ENCODE measurements around the gene MC2R.

Gene MC2R

GRCh38 chr18:13892098-13892497 lies 23.2 kb downstream of the MC2R start:
- H3K27me3 ChIP-seq (ENCODE audit: control insufficient read depth, insufficient read depth, low read length), result no peaks in the 10 kb centered on the region
- H3K4me3 ChIP-seq (ENCODE audit: low read length), result no peak overlapping the region
- no peaks in the 10 kb centered on the region for H3K9me3 ChIP-seq (replicated peaks; ENCODE audit: low read length)
- no peak overlapping the region for H3K9ac ChIP-seq (ENCODE audit: low read depth, low read length)
- no peaks in the 10 kb centered on the region for H3K36me3 ChIP-seq (ENCODE audit: insufficient read depth, low read length)
- H3K4me2 ChIP-seq (ENCODE audit: low read length), result no peak overlapping the region
- H3K4me1 ChIP-seq (ENCODE audit: control insufficient read depth, insufficient read depth, low read length), result no peaks in the 10 kb centered on the region

GRCh38 chr18:13890761-13891361 lies 24.5 kb downstream of the MC2R start:
- H3K4me1 ChIP-seq (ENCODE audit: control insufficient read depth, insufficient read depth, low read length), result no peaks in the 10 kb centered on the region
- H3K36me3 ChIP-seq (ENCODE audit: insufficient read depth, low read length), result no peaks in the 10 kb centered on the region
- H3K9ac ChIP-seq (ENCODE audit: low read depth, low read length), result no peak overlapping the region
- H3K4me3 ChIP-seq (ENCODE audit: low read length), result no peak overlapping the region
- H3K27me3 ChIP-seq (ENCODE audit: control insufficient read depth, insufficient read depth, low read length), result no peaks in the 10 kb centered on the region
- H3K9me3 ChIP-seq (replicated peaks; ENCODE audit: low read length), result no peaks in the 10 kb centered on the region
- no peak overlapping the region for H3K4me2 ChIP-seq (ENCODE audit: low read length)

GRCh38 chr18:13889671-13890070 lies 25.7 kb downstream of the MC2R start:
- Histone ChIP-seq H3K4me3 (ENCODE audit: low read length) (no peak overlapping the region), H3K4me1 (ENCODE audit: control insufficient read depth, insufficient read depth, low read length) (no peaks in the 10 kb centered on the region), H3K9ac (ENCODE audit: low read depth, low read length) (no peak overlapping the region), H3K9me3 (replicated peaks; ENCODE audit: low read length) (no peaks in the 10 kb centered on the region), H3K36me3 (ENCODE audit: insufficient read depth, low read length) (no peaks in the 10 kb centered on the region), H3K27me3 (ENCODE audit: control insufficient read depth, insufficient read depth, low read length) (no peaks in the 10 kb centered on the region), H3K4me2 (ENCODE audit: low read length) (no peak overlapping the region)

DNA sequence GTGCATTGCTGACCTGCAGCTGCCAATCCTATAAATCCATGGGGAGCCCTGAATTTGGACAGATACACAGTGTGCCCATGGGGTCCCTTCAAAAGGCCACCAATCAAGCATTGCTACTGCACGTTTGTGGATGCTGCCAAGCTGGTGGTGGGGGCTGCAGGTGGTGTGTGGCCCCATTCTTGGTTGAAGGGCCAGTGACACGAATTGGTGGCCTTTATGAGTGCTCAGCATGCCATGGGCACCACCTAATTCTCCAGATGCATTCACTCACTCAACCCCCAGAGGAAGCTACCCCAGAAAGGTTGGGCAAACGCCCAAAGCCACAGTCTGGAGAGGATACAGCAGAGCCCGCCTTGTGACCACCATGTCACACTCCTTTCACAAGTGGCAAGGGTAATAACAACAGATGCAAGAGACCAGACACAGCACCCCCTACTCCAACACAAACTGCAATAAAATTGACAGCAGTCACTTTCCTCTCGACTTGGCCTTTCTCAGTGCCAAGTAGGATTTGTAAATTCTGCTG lies 27.1 kb downstream of the MC2R start:
- Histone ChIP-seq H3K9ac (ENCODE audit: low read depth, low read length) (no peak overlapping the region), H3K4me2 (ENCODE audit: low read length) (no peak overlapping the region), H3K9me3 (replicated peaks; ENCODE audit: low read length) (no peaks in the 10 kb centered on the region), H3K27me3 (ENCODE audit: control insufficient read depth, insufficient read depth, low read length) (no peaks in the 10 kb centered on the region), H3K4me3 (ENCODE audit: low read length) (no peak overlapping the region), H3K36me3 (ENCODE audit: insufficient read depth, low read length) (no peaks in the 10 kb centered on the region), H3K4me1 (ENCODE audit: control insufficient read depth, insufficient read depth, low read length) (no peaks in the 10 kb centered on the region)

GRCh38 chr18:13885009-13885408 lies 30.3 kb downstream of the MC2R start:
- no peaks in the 10 kb centered on the region for H3K27me3 ChIP-seq (ENCODE audit: control insufficient read depth, insufficient read depth, low read length)
- no peaks in the 10 kb centered on the region for H3K36me3 ChIP-seq (ENCODE audit: insufficient read depth, low read length)
- H3K9ac ChIP-seq (ENCODE audit: low read depth, low read length), result no peak overlapping the region
- no peak overlapping the region for H3K4me2 ChIP-seq (ENCODE audit: low read length)
- no peaks in the 10 kb centered on the region for H3K9me3 ChIP-seq (replicated peaks; ENCODE audit: low read length)
- H3K4me1 ChIP-seq (ENCODE audit: control insufficient read depth, insufficient read depth, low read length), result no peaks in the 10 kb centered on the region
- no peak overlapping the region for H3K4me3 ChIP-seq (ENCODE audit: low read length)

DNA sequence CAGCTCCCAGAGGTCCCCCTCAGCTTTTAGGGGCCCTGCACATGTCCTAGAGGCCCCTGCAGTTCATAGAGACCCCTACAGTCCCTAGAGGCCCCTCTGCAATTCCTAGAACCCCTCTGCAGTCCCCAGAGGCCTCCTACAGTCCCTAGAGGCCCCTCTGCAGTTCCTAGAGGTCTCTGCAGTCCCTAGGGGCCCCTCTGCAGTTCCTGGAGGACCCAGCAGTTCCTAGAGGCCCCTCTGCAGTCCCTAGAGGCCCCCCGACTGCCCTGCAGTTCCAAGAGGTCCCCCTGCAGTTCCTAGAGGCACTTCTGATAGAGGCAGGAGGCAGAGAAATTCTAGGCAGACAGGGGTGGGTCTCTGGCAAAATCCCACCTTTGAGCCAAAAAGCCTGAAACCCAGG lies 35.4 kb downstream of the MC2R start:
- H3K4me1 ChIP-seq (ENCODE audit: control insufficient read depth, insufficient read depth, low read length), result no peaks in the 10 kb centered on the region
- H3K27me3 ChIP-seq (ENCODE audit: control insufficient read depth, insufficient read depth, low read length), result no peaks in the 10 kb centered on the region
- no peak overlapping the region for H3K4me3 ChIP-seq (ENCODE audit: low read length)
- H3K4me2 ChIP-seq (ENCODE audit: low read length), result no peak overlapping the region
- H3K36me3 ChIP-seq (ENCODE audit: insufficient read depth, low read length), result no peaks in the 10 kb centered on the region
- no peak overlapping the region for H3K9ac ChIP-seq (ENCODE audit: low read depth, low read length)
- no peaks in the 10 kb centered on the region for H3K9me3 ChIP-seq (replicated peaks; ENCODE audit: low read length)

- Histone ChIP-seq H3K9ac (ENCODE audit: low read depth, low read length) (no peak overlapping the region), H3K4me3 (ENCODE audit: low read length) (no peak overlapping the region), H3K36me3 (ENCODE audit: insufficient read depth, low read length) (no peaks in the 10 kb centered on the region), H3K4me1 (ENCODE audit: control insufficient read depth, insufficient read depth, low read length) (no peaks in the 10 kb centered on the region), H3K27me3 (ENCODE audit: control insufficient read depth, insufficient read depth, low read length) (no peaks in the 10 kb centered on the region), H3K4me2 (ENCODE audit: low read length) (no peak overlapping the region), H3K9me3 (replicated peaks; ENCODE audit: low read length) (no peaks in the 10 kb centered on the region)
These were observed 35.8 kb downstream of the MC2R start for GRCh38 chr18:13879492-13879891.

GRCh38 chr18:13878857-13879256 lies 36.5 kb downstream of the MC2R start:
- Histone ChIP-seq H3K4me3 (ENCODE audit: low read length) (no peak overlapping the region), H3K4me2 (ENCODE audit: low read length) (no peak overlapping the region), H3K9ac (ENCODE audit: low read depth, low read length) (no peak overlapping the region), H3K9me3 (replicated peaks; ENCODE audit: low read length) (no peaks in the 10 kb centered on the region), H3K36me3 (ENCODE audit: insufficient read depth, low read length) (no peaks in the 10 kb centered on the region), H3K4me1 (ENCODE audit: control insufficient read depth, insufficient read depth, low read length) (no peaks in the 10 kb centered on the region), H3K27me3 (ENCODE audit: control insufficient read depth, insufficient read depth, low read length) (no peaks in the 10 kb centered on the region)

DNA sequence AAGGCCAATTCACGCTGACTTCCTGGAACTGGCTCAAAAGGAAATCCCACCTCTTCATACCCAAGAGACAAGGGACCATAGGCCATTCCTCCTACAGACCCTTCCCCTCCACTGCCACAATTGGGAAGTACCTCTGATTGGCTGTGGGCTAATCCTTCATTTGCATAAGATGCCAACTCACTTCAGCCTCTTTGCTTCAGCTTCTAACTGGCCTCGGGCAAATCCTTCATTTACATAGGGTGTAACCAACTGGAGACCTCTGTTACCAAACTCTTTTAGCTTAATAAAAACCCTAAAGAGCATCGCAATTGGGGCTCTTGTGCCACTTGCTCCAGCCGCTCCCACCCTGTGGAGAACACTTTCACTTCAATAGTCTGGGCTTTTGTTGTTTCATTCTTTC lies 38.2 kb downstream of the MC2R start:
- Histone ChIP-seq H3K4me2 (ENCODE audit: low read length) (no peak overlapping the region), H3K9me3 (replicated peaks; ENCODE audit: low read length) (no peaks in the 10 kb centered on the region), H3K27me3 (ENCODE audit: control insufficient read depth, insufficient read depth, low read length) (no peaks in the 10 kb centered on the region), H3K9ac (ENCODE audit: low read depth, low read length) (no peak overlapping the region), H3K4me1 (ENCODE audit: control insufficient read depth, insufficient read depth, low read length) (no peaks in the 10 kb centered on the region), H3K4me3 (ENCODE audit: low read length) (no peak overlapping the region), H3K36me3 (ENCODE audit: insufficient read depth, low read length) (no peaks in the 10 kb centered on the region)

GRCh38 chr18:13874558-13874957 lies 40.8 kb downstream of the MC2R start:
- no peaks in the 10 kb centered on the region for H3K36me3 ChIP-seq (ENCODE audit: insufficient read depth, low read length)
- no peak overlapping the region for H3K9ac ChIP-seq (ENCODE audit: low read depth, low read length)
- H3K27me3 ChIP-seq (ENCODE audit: control insufficient read depth, insufficient read depth, low read length), result peaks cover 10% of the 10 kb centered on the region
- no peak overlapping the region for H3K4me2 ChIP-seq (ENCODE audit: low read length)
- no peak overlapping the region for H3K4me3 ChIP-seq (ENCODE audit: low read length)
- no peaks in the 10 kb centered on the region for H3K9me3 ChIP-seq (replicated peaks; ENCODE audit: low read length)
- H3K4me1 ChIP-seq (ENCODE audit: control insufficient read depth, insufficient read depth, low read length), result no peaks in the 10 kb centered on the region

DNA sequence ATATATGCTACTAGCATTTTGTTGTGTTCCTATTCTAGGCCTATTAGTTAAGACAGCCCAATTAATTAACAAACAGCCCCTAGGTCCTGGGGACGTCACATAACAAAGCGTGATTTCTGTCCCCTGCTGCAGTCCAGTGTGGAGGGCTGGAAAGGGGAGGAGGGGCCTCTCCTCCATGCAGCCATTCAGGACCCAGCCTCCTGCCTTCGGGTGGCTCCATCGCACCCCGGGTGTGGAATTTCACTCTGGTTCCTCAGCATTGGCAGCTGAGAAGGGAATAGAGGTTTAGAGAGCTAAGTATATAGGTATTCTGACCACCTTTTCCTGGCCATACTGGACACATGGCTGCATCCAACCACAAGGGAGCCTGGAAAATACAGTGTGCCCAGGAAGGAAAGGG lies 42.4 kb downstream of the MC2R start:
- Histone ChIP-seq H3K9me3 (replicated peaks; ENCODE audit: low read length) (no peaks in the 10 kb centered on the region), H3K27me3 (ENCODE audit: control insufficient read depth, insufficient read depth, low read length) (peaks cover 23% of the 10 kb centered on the region), H3K4me1 (ENCODE audit: control insufficient read depth, insufficient read depth, low read length) (no peaks in the 10 kb centered on the region), H3K4me2 (ENCODE audit: low read length) (no peak overlapping the region), H3K4me3 (ENCODE audit: low read length) (no peak overlapping the region), H3K36me3 (ENCODE audit: insufficient read depth, low read length) (no peaks in the 10 kb centered on the region), H3K9ac (ENCODE audit: low read depth, low read length) (no peak overlapping the region)

DNA sequence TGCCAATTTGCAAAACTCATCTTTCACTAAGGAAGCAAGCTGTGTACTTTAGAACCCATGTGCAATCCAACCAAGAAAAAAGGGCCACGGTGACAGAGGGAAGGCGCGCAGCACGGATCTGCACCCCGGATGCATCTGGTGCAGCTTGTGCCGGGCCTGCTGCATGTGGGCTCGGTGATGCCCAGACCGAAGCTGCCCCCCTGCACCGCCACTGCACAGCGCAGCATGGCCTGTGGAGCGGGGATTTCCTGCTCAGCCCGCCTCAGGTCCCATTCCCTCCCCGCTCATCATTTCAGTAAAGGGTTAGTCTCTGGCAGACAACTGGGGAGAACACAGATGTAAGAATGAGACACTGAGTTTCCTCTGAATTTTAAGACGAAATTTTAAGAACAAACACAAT lies 43.0 kb downstream of the MC2R start:
- Histone ChIP-seq H3K4me1 (ENCODE audit: control insufficient read depth, insufficient read depth, low read length) (no peaks in the 10 kb centered on the region), H3K4me2 (ENCODE audit: low read length) (no peak overlapping the region), H3K9ac (ENCODE audit: low read depth, low read length) (no peak overlapping the region), H3K4me3 (ENCODE audit: low read length) (no peak overlapping the region), H3K9me3 (replicated peaks; ENCODE audit: low read length) (no peaks in the 10 kb centered on the region), H3K36me3 (ENCODE audit: insufficient read depth, low read length) (no peaks in the 10 kb centered on the region), H3K27me3 (ENCODE audit: control insufficient read depth, insufficient read depth, low read length) (peaks cover 23% of the 10 kb centered on the region)

Data from skeletal muscle satellite cell (primary cell).